Liver (tissue), 9 donors: ENCODE results near the gene RB1. TPM values are rescaled to one million over a fixed set of nuclear protein-coding genes. Genes with fewer than 3 reads are reported as not detected.

Experiments used
- DNase-seq: peaks from one replicate; pipeline ENCODE4 v3.0.0-alpha.2; 2017; ENCODE audit warnings: low spot score
- H3K27ac ChIP-seq, 2 donors: one replicate each; pipeline ENCODE4 v1.7.0; 2013; ENCODE audit warnings: inconsistent platforms in 2 of 2, low read length in 2 of 2, control low read depth in 1 of 2, low read depth in 1 of 2, mild to moderate bottlenecking in 1 of 2
- H3K27me3 ChIP-seq, 4 donors: one replicate each; pipeline versions ENCODE4 v1.6.1 to v1.7.0; 2013; ENCODE audit warnings: low read length in 3 of 4, inconsistent platforms in 1 of 4, mild to moderate bottlenecking in 1 of 4, moderate library complexity in 1 of 4; ENCODE audit not compliant: control insufficient read depth in 4 of 4, insufficient read depth in 4 of 4
- H3K36me3 ChIP-seq, 4 donors: one replicate each; pipeline versions ENCODE4 v1.6.1 to v1.7.0; 2013; ENCODE audit warnings: low read length in 3 of 4, mild to moderate bottlenecking in 3 of 4, low read depth in 1 of 4, moderate library complexity in 1 of 4; ENCODE audit not compliant: control insufficient read depth in 4 of 4, insufficient read depth in 3 of 4
- H3K4me1 ChIP-seq, 4 donors: one replicate each; pipeline versions ENCODE4 v1.6.1 to v1.7.0; 2013; ENCODE audit warnings: low read length in 3 of 4, mild to moderate bottlenecking in 3 of 4, moderate library complexity in 1 of 4; ENCODE audit not compliant: control insufficient read depth in 4 of 4, insufficient read depth in 4 of 4
- H3K4me3 ChIP-seq, 3 donors: one replicate each; pipeline versions ENCODE4 v1.6.1 to v1.7.0; 2013; ENCODE audit warnings: low read length in 3 of 3, control low read depth in 1 of 3, low read depth in 1 of 3, mild to moderate bottlenecking in 1 of 3
- H3K9ac ChIP-seq, 2 donors: one replicate each; pipeline ENCODE4 v1.7.0; 2013; ENCODE audit warnings: low read length in 2 of 2, mild to moderate bottlenecking in 2 of 2, moderate library complexity in 2 of 2, control low read depth in 1 of 2, low read depth in 1 of 2
- H3K9me3 ChIP-seq, 4 donors: one replicate each; pipeline versions ENCODE4 v1.6.1 to v1.7.0; 2013; ENCODE audit warnings: low read length in 3 of 4; ENCODE audit not compliant: control insufficient read depth in 4 of 4
- EGR1 ChIP-seq, 2 donors: IDR thresholded peaks; 2 replicates each; pipeline ENCODE4 v1.6.1; 2016 to 2018; ENCODE audit warnings: antibody characterized with exemption in 2 of 2, low read depth in 2 of 2
- FOXA1 ChIP-seq: IDR thresholded peaks from 2 replicates; pipeline ENCODE4 v1.6.1; 2016; ENCODE audit warnings: antibody characterized with exemption
- FOXA2 ChIP-seq: IDR thresholded peaks from 2 replicates; pipeline ENCODE4 v1.6.1; 2016; ENCODE audit warnings: antibody characterized with exemption
- GABPA ChIP-seq, 2 donors: IDR thresholded peaks in 1 of 2; conservative IDR thresholded peaks in 1 of 2; 2 replicates each; pipeline ENCODE4 v1.6.1; 2016; ENCODE audit warnings: antibody characterized with exemption in 2 of 2, mild to moderate bottlenecking in 1 of 2, moderate library complexity in 1 of 2
- HNF4A ChIP-seq, 2 donors: conservative IDR thresholded peaks; 2 replicates each; pipeline ENCODE4 v1.6.1; 2016; ENCODE audit warnings: antibody characterized with exemption in 2 of 2, mild to moderate bottlenecking in 2 of 2
- HNF4G ChIP-seq: IDR thresholded peaks from 2 replicates; pipeline ENCODE4 v1.6.1; 2016; ENCODE audit warnings: antibody characterized with exemption
- JUND ChIP-seq, 2 donors: IDR thresholded peaks; 2 replicates each; pipeline ENCODE4 v1.6.1; 2016; ENCODE audit warnings: antibody characterized with exemption in 2 of 2
- RAD21 ChIP-seq, 2 donors: IDR thresholded peaks; 2 replicates each; pipeline ENCODE4 v1.6.1; 2016; ENCODE audit warnings: antibody characterized with exemption in 2 of 2, mild to moderate bottlenecking in 2 of 2
- RXRA ChIP-seq, 2 donors: IDR thresholded peaks; 2 replicates each; pipeline ENCODE4 v1.6.1; 2017 to 2018; ENCODE audit warnings: antibody characterized with exemption in 2 of 2, mild to moderate bottlenecking in 1 of 2
- SP1 ChIP-seq: IDR thresholded peaks from 2 replicates; pipeline ENCODE4 v1.6.1; 2018; ENCODE audit warnings: antibody characterized with exemption, mild to moderate bottlenecking
- TAF1 ChIP-seq: conservative IDR thresholded peaks from 2 replicates; pipeline ENCODE4 v1.6.1; 2016; ENCODE audit warnings: antibody characterized with exemption, mild to moderate bottlenecking
- YY1 ChIP-seq: IDR thresholded peaks from 2 replicates; pipeline ENCODE4 v1.6.1; 2016; ENCODE audit warnings: antibody characterized with exemption, mild to moderate bottlenecking
- WGBS: extraction: QIAGEN DNeasy Blood & Tissue Kit; methylation state at CpG from one replicate; pipeline ENCODE4 v1.1.7; 2013; 5-methylcytosine and 5-hydroxymethylcytosine counted together
- polyA plus RNA-seq, 2 donors: library from polyadenylated mRNA; stranded (reverse) in 1 of 2; unstranded in 1 of 2; fragments of 200-250 nt in 1 of 2; fragments of >200 nt in 1 of 2; fragmentation: Nextera tagmentation in 1 of 2; extraction: Ambion mirVana in 1 of 2; gene quantifications; one replicate each; pipeline versions ENCODE4 v1.2.1 to v1.2.3, GENCODE V29; 2013 to 2015
- total RNA-seq, 2 donors: library from RNA; depleted of rRNA; stranded (reverse); fragments of >200 nt; gene quantifications; one replicate each; pipeline ENCODE4 v1.2.3, GENCODE V29; 2014
- TF ChIP-seq, protein P1 (sequence below): IDR thresholded peaks from 2 replicates; pipeline ENCODE4 v1.6.1; 2016; ENCODE audit warnings: antibody characterized with exemption
- TF ChIP-seq, protein P2 (sequence below): IDR thresholded peaks from 2 replicates; pipeline ENCODE4 v1.6.1; 2016; ENCODE audit warnings: antibody characterized with exemption
- TF ChIP-seq, protein P3 (sequence below): fragments of 150-350 bp; IDR thresholded peaks from 2 replicates; pipeline ENCODE4 v1.5.1; 2017; ENCODE audit warnings: improper control_type of control experiment, low read depth, low read length; ENCODE audit not compliant: missing input control
- TF ChIP-seq, protein P4 (sequence below): IDR thresholded peaks from 2 replicates; pipeline ENCODE4 v1.6.1; 2016; ENCODE audit warnings: antibody characterized with exemption
- donor health status: healthy.
- donor health status: healthy.
- donor health status: healthy.
- donor health status: healthy.
- donor health status: healthy.

RB1 gene
- total and polyA plus RNA-seq, 4 donors: 6.6 to 30.6 (median 8.9) TPM

DNA sequence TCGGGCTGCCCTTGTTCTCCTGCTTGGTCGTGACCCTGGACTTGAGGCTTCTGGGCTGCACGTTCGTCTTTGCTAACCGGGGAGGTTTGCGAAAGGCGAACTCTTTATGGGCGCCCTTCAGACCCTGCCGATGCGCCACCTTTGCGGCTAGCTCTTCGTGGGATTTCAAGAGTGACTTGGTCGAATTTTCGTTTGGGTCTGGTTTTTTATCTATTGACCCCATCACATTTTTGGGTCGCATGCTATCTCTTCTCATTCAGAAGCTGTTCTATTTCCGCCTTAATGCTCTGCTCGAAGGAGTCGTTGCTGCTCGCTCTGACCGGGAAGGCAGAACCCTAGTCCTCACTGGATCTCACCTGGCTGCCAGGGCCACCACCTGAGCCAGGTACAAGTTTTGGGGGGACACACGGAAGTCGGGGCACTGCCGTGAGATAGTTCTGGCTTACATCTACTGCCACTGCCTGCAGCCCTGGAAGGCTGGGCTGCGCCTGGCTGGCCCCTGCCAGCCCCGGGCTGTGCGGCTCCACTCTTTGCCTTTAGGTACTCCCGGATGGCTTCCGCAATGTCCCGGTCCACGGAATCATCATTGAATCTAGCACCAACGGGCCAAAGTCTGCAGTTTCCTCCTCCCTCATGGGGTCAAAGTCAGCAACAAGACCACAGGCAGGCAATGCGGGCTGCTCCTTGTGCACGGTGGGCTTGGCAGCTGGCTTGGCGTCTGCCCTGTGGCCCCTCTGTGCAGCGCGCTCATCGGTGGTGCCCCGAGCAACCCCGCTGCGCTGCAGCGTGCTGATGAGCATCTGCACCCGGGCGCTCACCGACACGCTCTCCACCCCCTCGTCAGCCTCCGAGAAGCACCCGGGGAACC is 16.2 kb downstream of the RB1 start:
- Histone ChIP-seq H3K9me3 (peaks cover 0 to 3% (median 0%) of the 10 kb centered on the region in 4 donors), H3K27me3 (no peaks in the 10 kb centered on the region), H3K4me1 (peaks cover 0 to 30% (median 6%) of the 10 kb centered on the region in 4 donors), H3K36me3 (peaks cover 0 to 4% (median under 1%) of the 10 kb centered on the region in 4 donors), H3K9ac (no peak overlapping the region), H3K4me3 (peak overlapping the region; percentile 14 to 29 (median 21)), H3K27ac (no peak overlapping the region)
- WGBS: 61% methylated on average over 48 of the region's 48 CpGs
- TF ChIP-seq, protein P1, sequence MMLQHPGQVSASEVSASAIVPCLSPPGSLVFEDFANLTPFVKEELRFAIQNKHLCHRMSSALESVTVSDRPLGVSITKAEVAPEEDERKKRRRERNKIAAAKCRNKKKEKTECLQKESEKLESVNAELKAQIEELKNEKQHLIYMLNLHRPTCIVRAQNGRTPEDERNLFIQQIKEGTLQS: no peak
- peak; percentile 39 to 55 for TF ChIP-seq HNF4A (conservative IDR thresholded peaks at IDR 0.05)
- DNase-seq: no peak

DNA sequence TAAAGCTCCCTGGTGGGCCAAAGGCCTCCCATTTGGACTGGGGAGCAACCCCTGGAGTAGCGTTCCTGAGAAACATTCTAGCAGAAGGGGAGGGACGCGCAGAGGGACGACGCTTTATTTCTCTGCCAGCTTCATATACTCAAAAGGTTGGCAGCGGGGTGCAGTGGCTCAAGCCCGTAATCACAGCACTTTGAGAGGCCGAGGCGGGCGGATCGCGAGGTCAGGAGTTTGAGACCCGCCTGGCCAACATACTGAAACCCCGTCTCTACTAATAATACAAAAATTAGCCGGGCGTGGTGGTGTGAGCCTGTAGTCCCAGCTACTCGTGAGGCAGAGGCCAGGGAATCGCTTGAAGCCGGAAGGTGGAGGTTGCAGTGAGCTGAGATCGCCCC is 16.8 kb downstream of the RB1 start:
- H3K4me3 ChIP-seq: peak overlapping the region in 2 of 3 donors; percentile 14 to 21
- no peak for DNase-seq
- TF ChIP-seq YY1: no peak
- H3K27me3 ChIP-seq: no peaks in the 10 kb centered on the region
- H3K27ac ChIP-seq: no peak overlapping the region
- H3K9me3 ChIP-seq: peaks cover 0 to 3% (median 0%) of the 10 kb centered on the region in 4 donors
- H3K36me3 ChIP-seq: peaks cover 0 to 4% (median under 1%) of the 10 kb centered on the region in 4 donors
- H3K9ac ChIP-seq: no peak overlapping the region
- H3K4me1 ChIP-seq: peaks cover 0 to 30% (median 6%) of the 10 kb centered on the region in 4 donors
- 52% methylated on average over 20 of the region's 20 CpGs for WGBS

DNA sequence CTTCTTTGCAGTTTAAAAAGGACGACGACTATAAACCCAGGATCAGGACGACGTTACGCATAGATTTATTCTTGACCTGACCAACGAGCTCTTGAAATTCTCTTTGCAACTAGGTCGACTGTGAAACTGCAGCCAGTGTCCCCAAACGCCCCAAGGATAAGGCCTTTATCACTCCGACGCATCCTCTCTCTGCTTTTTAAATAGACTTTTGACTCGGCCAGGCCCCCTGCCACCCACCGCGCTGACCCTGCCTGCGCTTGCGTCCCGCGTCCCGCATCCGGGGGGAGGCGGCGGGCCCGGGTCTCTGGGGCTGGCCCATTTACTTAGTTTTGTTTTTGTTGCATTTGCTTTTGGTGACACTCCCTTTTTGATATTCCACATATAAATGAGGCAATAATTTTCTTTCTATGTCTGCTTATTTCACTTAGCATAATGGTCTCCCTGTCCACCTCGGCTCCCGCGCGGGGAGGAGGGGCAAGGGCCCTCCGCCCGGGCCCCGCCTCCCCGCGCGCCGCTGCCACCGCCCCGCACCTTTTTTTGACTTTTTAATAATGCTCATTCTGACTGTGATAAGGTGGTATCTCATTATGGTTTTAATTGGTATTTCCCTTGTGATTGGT is 17.4 kb downstream of the RB1 start:
- WGBS: 62% methylated on average over 35 of the region's 35 CpGs
- no peaks in the 10 kb centered on the region for H3K27me3 ChIP-seq
- H3K9me3 ChIP-seq: peaks cover 0 to 3% (median 0%) of the 10 kb centered on the region in 4 donors
- H3K4me3 ChIP-seq: peak overlapping the region in 1 of 3 donors; percentile 47
- TF ChIP-seq JUND (IDR thresholded peaks at IDR 0.05) (no peak), FOXA2 (no peak), GABPA (IDR thresholded peaks at IDR 0.05 in 1 of 2, conservative IDR thresholded peaks at IDR 0.05 in 1 of 2) (no peak), SP1 (no peak), YY1 (no peak)
- TF ChIP-seq, protein P2, sequence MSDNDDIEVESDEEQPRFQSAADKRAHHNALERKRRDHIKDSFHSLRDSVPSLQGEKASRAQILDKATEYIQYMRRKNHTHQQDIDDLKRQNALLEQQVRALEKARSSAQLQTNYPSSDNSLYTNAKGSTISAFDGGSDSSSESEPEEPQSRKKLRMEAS: no peak
- peaks cover 0 to 4% (median under 1%) of the 10 kb centered on the region in 4 donors for H3K36me3 ChIP-seq
- DNase-seq: no peak
- H3K27ac ChIP-seq: no peak overlapping the region
- peaks cover 0 to 30% (median 6%) of the 10 kb centered on the region in 4 donors for H3K4me1 ChIP-seq
- H3K9ac ChIP-seq: no peak overlapping the region

DNA sequence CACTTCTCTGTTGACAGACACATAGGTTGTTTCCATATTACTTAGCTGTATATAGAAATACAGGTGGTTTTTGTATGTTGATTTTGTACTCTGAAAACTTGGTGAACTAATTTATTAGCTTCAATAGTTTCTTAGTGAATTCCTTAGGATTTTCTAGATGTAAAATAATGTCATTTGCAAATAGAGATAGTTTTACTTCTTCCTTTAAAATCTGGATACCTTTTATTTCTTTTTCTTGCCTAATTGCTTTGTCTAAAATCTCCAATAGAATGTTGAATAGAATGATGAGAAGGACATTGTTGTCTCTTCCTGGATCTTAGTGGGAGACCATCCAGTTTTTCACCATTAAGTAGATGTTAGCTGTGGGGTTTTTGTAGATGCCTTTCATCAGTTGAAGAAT is 18.7 kb downstream of the RB1 start:
- Histone ChIP-seq H3K4me3 (no peak overlapping the region), H3K9me3 (peaks cover 0 to 3% (median 0%) of the 10 kb centered on the region in 4 donors), H3K27me3 (no peaks in the 10 kb centered on the region), H3K4me1 (peaks cover 0 to 29% (median 6%) of the 10 kb centered on the region in 4 donors), H3K9ac (no peak overlapping the region), H3K36me3 (peaks cover 0 to 4% (median 0%) of the 10 kb centered on the region in 4 donors), H3K27ac (no peak overlapping the region)
- no peak for DNase-seq
- TF ChIP-seq, protein P3, sequence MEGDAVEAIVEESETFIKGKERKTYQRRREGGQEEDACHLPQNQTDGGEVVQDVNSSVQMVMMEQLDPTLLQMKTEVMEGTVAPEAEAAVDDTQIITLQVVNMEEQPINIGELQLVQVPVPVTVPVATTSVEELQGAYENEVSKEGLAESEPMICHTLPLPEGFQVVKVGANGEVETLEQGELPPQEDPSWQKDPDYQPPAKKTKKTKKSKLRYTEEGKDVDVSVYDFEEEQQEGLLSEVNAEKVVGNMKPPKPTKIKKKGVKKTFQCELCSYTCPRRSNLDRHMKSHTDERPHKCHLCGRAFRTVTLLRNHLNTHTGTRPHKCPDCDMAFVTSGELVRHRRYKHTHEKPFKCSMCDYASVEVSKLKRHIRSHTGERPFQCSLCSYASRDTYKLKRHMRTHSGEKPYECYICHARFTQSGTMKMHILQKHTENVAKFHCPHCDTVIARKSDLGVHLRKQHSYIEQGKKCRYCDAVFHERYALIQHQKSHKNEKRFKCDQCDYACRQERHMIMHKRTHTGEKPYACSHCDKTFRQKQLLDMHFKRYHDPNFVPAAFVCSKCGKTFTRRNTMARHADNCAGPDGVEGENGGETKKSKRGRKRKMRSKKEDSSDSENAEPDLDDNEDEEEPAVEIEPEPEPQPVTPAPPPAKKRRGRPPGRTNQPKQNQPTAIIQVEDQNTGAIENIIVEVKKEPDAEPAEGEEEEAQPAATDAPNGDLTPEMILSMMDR: no peak
- TF ChIP-seq, protein P4, sequence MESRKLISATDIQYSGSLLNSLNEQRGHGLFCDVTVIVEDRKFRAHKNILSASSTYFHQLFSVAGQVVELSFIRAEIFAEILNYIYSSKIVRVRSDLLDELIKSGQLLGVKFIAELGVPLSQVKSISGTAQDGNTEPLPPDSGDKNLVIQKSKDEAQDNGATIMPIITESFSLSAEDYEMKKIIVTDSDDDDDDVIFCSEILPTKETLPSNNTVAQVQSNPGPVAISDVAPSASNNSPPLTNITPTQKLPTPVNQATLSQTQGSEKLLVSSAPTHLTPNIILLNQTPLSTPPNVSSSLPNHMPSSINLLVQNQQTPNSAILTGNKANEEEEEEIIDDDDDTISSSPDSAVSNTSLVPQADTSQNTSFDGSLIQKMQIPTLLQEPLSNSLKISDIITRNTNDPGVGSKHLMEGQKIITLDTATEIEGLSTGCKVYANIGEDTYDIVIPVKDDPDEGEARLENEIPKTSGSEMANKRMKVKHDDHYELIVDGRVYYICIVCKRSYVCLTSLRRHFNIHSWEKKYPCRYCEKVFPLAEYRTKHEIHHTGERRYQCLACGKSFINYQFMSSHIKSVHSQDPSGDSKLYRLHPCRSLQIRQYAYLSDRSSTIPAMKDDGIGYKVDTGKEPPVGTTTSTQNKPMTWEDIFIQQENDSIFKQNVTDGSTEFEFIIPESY: no peak
- TF ChIP-seq HNF4G: no peak
- TF ChIP-seq TAF1: no peak
- TF ChIP-seq HNF4A (conservative IDR thresholded peaks at IDR 0.05): no peak
- TF ChIP-seq FOXA2: no peak
- TF ChIP-seq RAD21 (IDR thresholded peaks at IDR 0.05): no peak
- TF ChIP-seq, protein P1: no peak
- no peak for TF ChIP-seq FOXA1
- TF ChIP-seq EGR1 (IDR thresholded peaks at IDR 0.05; ENCODE audit: low read depth in 2 of 2): no peak
- TF ChIP-seq, protein P2: no peak
- TF ChIP-seq SP1: no peak
- TF ChIP-seq RXRA (IDR thresholded peaks at IDR 0.05): no peak
